Natural killer cell treated with Interleukin-12 subunit alpha and Interleukin-12 subunit beta and Interleukin-15 and Interleukin-18, amount 100 ng/mL, for 72 hours (primary cell): ENCODE measurements around the gene GUCY2C. TPM values are rescaled to one million over a fixed set of nuclear protein-coding genes. Genes with fewer than 3 reads are reported as not detected.
"Not testable (repeated sequence)": the region's sequence is repeated elsewhere in the genome, so short reads cannot be mapped to it uniquely, and the experiment has no call there.

Source experiments
- ATAC-seq, 2 donors: fragments of 150-1000 bp; cut with Tn5 transposase in 1 of 2; sonication (Bioruptor Pico), chemical (Tn5 transposase) in 1 of 2; 2 replicates each; pipeline ENCODE4 v1.10.0; 2021
- DNase-seq: peaks from one replicate; pipeline ENCODE4 v3.0.0; 2022; ENCODE audit warnings: low spot score
- H3K27ac Mint-ChIP-seq, 2 donors: 1 replicate in 1 of 2; 2 replicates in 1 of 2; pipeline ENCODE4 v1.8.0; 2022; ENCODE audit warnings: mixed read lengths in 2 of 2, mild to moderate bottlenecking in 1 of 2, moderate library complexity in 1 of 2
- H3K27me3 Mint-ChIP-seq, 2 donors: 1 replicate in 1 of 2; 2 replicates in 1 of 2; pipeline ENCODE4 v1.8.0; 2022; ENCODE audit warnings: mixed read lengths in 2 of 2
- H3K36me3 Mint-ChIP-seq: one replicate; pipeline ENCODE4 v1.8.0; 2022; ENCODE audit warnings: mixed read lengths
- H3K4me1 Mint-ChIP-seq, 2 donors: 1 replicate in 1 of 2; 2 replicates in 1 of 2; pipeline ENCODE4 v1.8.0; 2022; ENCODE audit warnings: low read depth in 2 of 2, mixed read lengths in 2 of 2, mild to moderate bottlenecking in 1 of 2
- H3K4me3 Mint-ChIP-seq: one replicate; pipeline ENCODE4 v1.8.0; 2022; ENCODE audit warnings: mixed read lengths
- H3K9me3 Mint-ChIP-seq: 2 replicates; pipeline ENCODE4 v1.8.0; 2022; ENCODE audit warnings: mixed read lengths
- total RNA-seq, 2 donors: library from RNA; stranded (reverse); gene quantifications; one replicate each; pipeline ENCODE4 v1.2.3, GENCODE V29; 2022

Gene GUCY2C
- total RNA-seq, result not detected

- no peaks in the 10 kb centered on the region for H3K36me3 Mint-ChIP-seq
- no peak within 1 kb of the TSS for H3K4me3 Mint-ChIP-seq
- no peaks in the 10 kb centered on the region for H3K4me1 Mint-ChIP-seq
- DNase-seq (no peak), ATAC-seq (no peak)
- no peaks in the 10 kb centered on the region for H3K9me3 Mint-ChIP-seq
- H3K27ac Mint-ChIP-seq, result no peak within 1 kb of the TSS
- peaks cover 26 to 30% of the 10 kb centered on the region in 2 donors for H3K27me3 Mint-ChIP-seq
Measured at GRCh38 chr12:14696265-14696741, at the start of gene GUCY2C. Gene GUCY2C, minus strand, starts transcription at chr12:14696599. Its CDS starts 151 bp downstream, at chr12:14696448.

GRCh38 chr12:14743061-14743460 is 46.7 kb upstream of the GUCY2C start:
- Mint-ChIP-seq H3K4me3 (no peak overlapping the region), H3K36me3 (peaks cover 29% of the 10 kb centered on the region), H3K27me3 (no peaks in the 10 kb centered on the region), H3K4me1 (no peaks in the 10 kb centered on the region), H3K9me3 (peaks cover 4% of the 10 kb centered on the region), H3K27ac (no peak overlapping the region)
- no peak for DNase-seq
- no peak for ATAC-seq

GRCh38 chr12:14741942-14742341 is 45.5 kb upstream of the GUCY2C start:
- Mint-ChIP-seq H3K27ac (no peak overlapping the region), H3K27me3 (no peaks in the 10 kb centered on the region), H3K9me3 (peaks cover 4% of the 10 kb centered on the region), H3K36me3 (peaks cover 23% of the 10 kb centered on the region), H3K4me3 (no peak overlapping the region), H3K4me1 (no peaks in the 10 kb centered on the region)
- DNase-seq, result no peak
- no peak for ATAC-seq

GRCh38 chr12:14741153-14741552 is 44.8 kb upstream of the GUCY2C start:
- ATAC-seq (no peak), DNase-seq (no peak)
- H3K27ac Mint-ChIP-seq, result no peak overlapping the region
- H3K36me3 Mint-ChIP-seq, result peaks cover 19% of the 10 kb centered on the region
- H3K9me3 Mint-ChIP-seq, result peaks cover 4% of the 10 kb centered on the region
- no peak overlapping the region for H3K4me3 Mint-ChIP-seq
- no peaks in the 10 kb centered on the region for H3K4me1 Mint-ChIP-seq
- no peaks in the 10 kb centered on the region for H3K27me3 Mint-ChIP-seq

GRCh38 chr12:14736441-14736840 is 40.0 kb upstream of the GUCY2C start:
- H3K9me3 Mint-ChIP-seq, H3K4me1 Mint-ChIP-seq, H3K36me3 Mint-ChIP-seq, ATAC-seq, H3K27ac Mint-ChIP-seq, DNase-seq, H3K27me3 Mint-ChIP-seq, H3K4me3 Mint-ChIP-seq: not testable (repeated sequence)

GRCh38 chr12:14731821-14732220 is 35.4 kb upstream of the GUCY2C start:
- Mint-ChIP-seq H3K4me1 (no peaks in the 10 kb centered on the region), H3K4me3 (no peak overlapping the region)

GRCh38 chr12:14729586-14729985 is 33.2 kb upstream of the GUCY2C start:
- no peak for ATAC-seq
- Mint-ChIP-seq H3K9me3 (no peaks in the 10 kb centered on the region), H3K4me3 (no peak overlapping the region), H3K4me1 (no peaks in the 10 kb centered on the region), H3K27ac (no peak overlapping the region), H3K27me3 (peaks cover 20 to 41% of the 10 kb centered on the region in 2 donors), H3K36me3 (peaks cover 10% of the 10 kb centered on the region)
- no peak for DNase-seq

More at GRCh38 chr12:14731821-14732220, 35.4 kb upstream of the GUCY2C start:
- peaks cover 20 to 39% of the 10 kb centered on the region in 2 donors for H3K27me3 Mint-ChIP-seq
- no peaks in the 10 kb centered on the region for H3K9me3 Mint-ChIP-seq
- DNase-seq, result no peak
- no peak for ATAC-seq
- H3K27ac Mint-ChIP-seq, result no peak overlapping the region
- peaks cover 10% of the 10 kb centered on the region for H3K36me3 Mint-ChIP-seq

- ATAC-seq (peak; percentile 61 to 67), DNase-seq (no peak)
- no peak overlapping the region for H3K4me3 Mint-ChIP-seq
- peaks cover 25 to 34% of the 10 kb centered on the region in 2 donors for H3K27me3 Mint-ChIP-seq
- no peaks in the 10 kb centered on the region for H3K36me3 Mint-ChIP-seq
- no peaks in the 10 kb centered on the region for H3K9me3 Mint-ChIP-seq
- no peaks in the 10 kb centered on the region for H3K4me1 Mint-ChIP-seq
- H3K27ac Mint-ChIP-seq, result no peak overlapping the region
Measured at GRCh38 chr12:14723763-14724162, 27.4 kb upstream of the GUCY2C start.

- ATAC-seq (peak in 1 of 2 donors; percentile 65), DNase-seq (no peak)
- Mint-ChIP-seq H3K27ac (no peak overlapping the region), H3K36me3 (no peaks in the 10 kb centered on the region), H3K9me3 (no peaks in the 10 kb centered on the region), H3K4me1 (peaks cover 0 to 7% of the 10 kb centered on the region in 2 donors), H3K4me3 (no peak overlapping the region), H3K27me3 (peaks cover 21 to 25% of the 10 kb centered on the region in 2 donors)
Measured at GRCh38 chr12:14716848-14717444, 20.5 kb upstream of the GUCY2C start.

GRCh38 chr12:14714437-14714836 is 18.0 kb upstream of the GUCY2C start:
- ATAC-seq (no peak), DNase-seq (no peak)
- Mint-ChIP-seq H3K27me3 (peaks cover 20 to 31% of the 10 kb centered on the region in 2 donors), H3K36me3 (no peaks in the 10 kb centered on the region), H3K27ac (no peak overlapping the region), H3K4me3 (no peak overlapping the region), H3K9me3 (no peaks in the 10 kb centered on the region), H3K4me1 (peaks cover 3 to 10% of the 10 kb centered on the region in 2 donors)

- no peak for ATAC-seq
Measured at GRCh38 chr12:14710632-14711320, 14.4 kb upstream of the GUCY2C start.

GRCh38 chr12:14701809-14702568 is 5.6 kb upstream of the GUCY2C start:
- no peak for ATAC-seq
- DNase-seq, result no peak
- H3K27me3 Mint-ChIP-seq, result peaks cover 18 to 31% of the 10 kb centered on the region in 2 donors
- no peaks in the 10 kb centered on the region for H3K4me1 Mint-ChIP-seq
- H3K4me3 Mint-ChIP-seq, result no peak overlapping the region
- H3K9me3 Mint-ChIP-seq, result no peaks in the 10 kb centered on the region
- no peak overlapping the region for H3K27ac Mint-ChIP-seq
- no peaks in the 10 kb centered on the region for H3K36me3 Mint-ChIP-seq

More at GRCh38 chr12:14710632-14711320, 14.4 kb upstream of the GUCY2C start:
- Mint-ChIP-seq H3K4me1 (peaks cover 5 to 7% of the 10 kb centered on the region in 2 donors), H3K4me3 (no peak overlapping the region), H3K27ac (no peak overlapping the region), H3K9me3 (no peaks in the 10 kb centered on the region), H3K27me3 (peaks cover 33 to 54% of the 10 kb centered on the region in 2 donors), H3K36me3 (no peaks in the 10 kb centered on the region)
- no peak for DNase-seq

- H3K27ac Mint-ChIP-seq, result no peak overlapping the region
- ATAC-seq (peak in 1 of 2 donors; percentile 40), DNase-seq (no peak)
- H3K36me3 Mint-ChIP-seq, result no peaks in the 10 kb centered on the region
- H3K4me1 Mint-ChIP-seq, result no peaks in the 10 kb centered on the region
- no peak overlapping the region for H3K4me3 Mint-ChIP-seq
- peaks cover 16 to 26% of the 10 kb centered on the region in 2 donors for H3K27me3 Mint-ChIP-seq
- H3K9me3 Mint-ChIP-seq, result no peaks in the 10 kb centered on the region
Measured at GRCh38 chr12:14700935-14701334, 4.5 kb upstream of the GUCY2C start.

- H3K27me3 Mint-ChIP-seq, result peaks cover 15 to 23% of the 10 kb centered on the region in 2 donors
- no peaks in the 10 kb centered on the region for H3K4me1 Mint-ChIP-seq
- no peak overlapping the region for H3K27ac Mint-ChIP-seq
- no peak for DNase-seq
- H3K36me3 Mint-ChIP-seq, result no peaks in the 10 kb centered on the region
- H3K4me3 Mint-ChIP-seq, result no peak overlapping the region
- no peak for ATAC-seq
- H3K9me3 Mint-ChIP-seq, result no peaks in the 10 kb centered on the region
Measured at GRCh38 chr12:14699923-14700322, 3.5 kb upstream of the GUCY2C start.
